Measurements from ENCODE around the gene RALGAPA1.
"Not testable (repeated sequence)": the region's sequence is repeated elsewhere in the genome, so short reads cannot be mapped to it uniquely, and the experiment has no call there.

RALGAPA1 gene

DNA sequence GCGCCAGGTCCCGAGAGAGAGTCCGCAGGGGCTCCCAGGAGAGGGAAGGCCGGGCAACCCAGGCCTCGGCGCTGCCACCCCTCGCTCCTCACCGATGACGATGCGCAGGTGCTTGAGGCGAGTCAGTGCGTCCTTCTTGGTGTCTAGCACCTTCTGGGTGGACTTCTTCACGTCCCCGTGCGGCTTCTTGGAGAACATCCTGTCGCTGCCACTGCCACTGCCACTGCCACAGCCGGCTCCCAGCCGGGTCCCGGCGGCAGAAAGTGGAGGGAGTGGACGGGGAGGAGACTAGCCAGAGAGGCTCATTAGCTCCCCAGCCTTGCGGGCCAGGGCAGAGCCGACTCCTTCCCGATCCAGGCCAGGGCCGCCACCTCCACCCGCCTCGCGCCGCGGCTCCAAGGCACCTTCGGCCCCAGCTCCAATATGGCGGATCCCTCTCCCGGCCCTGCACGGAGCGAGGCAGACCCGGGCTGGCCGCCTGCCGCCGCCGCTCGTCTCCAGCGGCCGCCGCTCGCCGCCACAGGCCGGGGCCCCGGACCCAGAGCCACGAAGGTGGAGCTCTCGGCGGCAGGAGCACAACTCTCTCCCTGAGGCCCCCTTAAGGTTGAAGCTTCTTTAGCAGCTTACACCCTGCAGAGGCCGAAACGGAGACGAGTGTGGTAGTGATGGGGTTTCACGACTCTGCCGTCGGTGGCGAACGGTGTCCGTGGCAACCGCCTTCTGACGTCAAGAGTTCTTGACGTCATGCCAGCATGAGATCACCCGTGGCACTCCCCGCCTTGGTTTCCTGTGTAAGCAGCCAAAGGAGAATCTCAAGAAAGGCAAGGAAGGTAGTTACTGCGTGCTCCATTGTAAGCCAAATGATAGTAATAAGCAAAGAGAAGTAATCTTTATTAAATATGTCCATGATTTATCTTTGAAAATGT, at the start of gene RALGAPA1:
RALGAPA1 (minus strand) TSS at position 658 of the 926 bp plus-strand sequence; CDS start at position 198, 460 bp downstream.
- peak; percentile 96 for DNase-seq

DNA sequence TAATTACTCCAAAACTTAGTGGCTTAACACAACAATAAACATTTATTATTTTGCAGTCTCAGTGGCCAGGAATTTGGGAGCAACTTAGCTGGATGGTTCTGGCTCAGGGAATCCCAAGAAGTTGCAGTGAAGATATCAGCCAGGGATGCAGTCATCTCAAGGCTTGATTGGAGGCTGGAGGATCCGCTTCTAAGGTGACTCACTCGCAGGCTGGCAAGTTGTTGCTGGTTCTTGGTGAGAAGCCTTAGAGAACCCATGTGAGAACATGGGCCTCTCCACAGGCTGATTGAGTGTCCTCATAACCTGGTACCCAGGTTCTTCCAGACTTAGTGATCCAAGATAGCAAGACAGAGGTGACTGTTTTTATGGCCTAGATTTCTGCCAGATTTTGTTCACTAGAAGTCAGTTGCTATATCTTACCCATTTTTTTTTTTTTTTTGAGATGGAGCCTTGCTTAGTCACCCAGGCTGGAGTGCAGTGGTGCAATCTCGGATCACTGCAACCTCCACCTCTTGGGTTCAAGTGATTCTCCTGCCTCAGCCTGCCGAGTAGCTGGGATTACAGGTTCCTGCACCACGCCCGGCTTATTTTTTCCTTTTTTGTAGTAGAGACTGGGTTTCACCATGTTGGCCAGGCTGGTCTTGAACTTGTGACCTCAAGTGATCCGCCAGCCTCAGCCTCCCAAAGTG, 49.6 kb upstream of the RALGAPA1 start:
- no peak for DNase-seq

DNA sequence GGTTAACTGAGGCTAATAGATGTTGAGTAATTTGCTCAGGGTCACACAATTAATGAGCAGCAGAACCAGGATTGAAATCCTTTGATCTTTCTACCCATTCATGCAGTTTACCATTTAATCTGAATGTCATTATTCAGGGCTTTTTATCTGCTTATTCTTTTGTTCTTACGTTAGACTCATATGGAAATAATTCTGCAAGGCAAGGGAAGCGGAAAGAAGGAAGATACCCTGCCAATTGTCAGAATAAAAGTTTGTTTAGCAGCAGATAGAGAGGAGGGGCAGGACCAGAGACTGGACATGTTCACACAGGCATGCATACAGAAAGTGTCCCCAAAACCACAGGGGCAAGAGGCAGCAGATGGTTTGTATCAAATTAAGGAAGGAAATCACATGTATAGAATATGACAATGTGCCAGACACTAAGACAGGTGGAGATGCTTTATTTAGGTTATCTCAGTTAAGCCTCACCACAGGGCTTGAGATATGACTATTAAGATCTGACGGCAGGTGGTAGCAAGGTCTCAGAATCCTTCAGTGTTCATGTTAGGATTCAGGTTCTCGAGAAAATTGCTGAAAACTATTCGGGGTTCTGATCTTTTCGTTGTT, 46.9 kb upstream of the RALGAPA1 start:
- peak; percentile 18 for DNase-seq

DNA sequence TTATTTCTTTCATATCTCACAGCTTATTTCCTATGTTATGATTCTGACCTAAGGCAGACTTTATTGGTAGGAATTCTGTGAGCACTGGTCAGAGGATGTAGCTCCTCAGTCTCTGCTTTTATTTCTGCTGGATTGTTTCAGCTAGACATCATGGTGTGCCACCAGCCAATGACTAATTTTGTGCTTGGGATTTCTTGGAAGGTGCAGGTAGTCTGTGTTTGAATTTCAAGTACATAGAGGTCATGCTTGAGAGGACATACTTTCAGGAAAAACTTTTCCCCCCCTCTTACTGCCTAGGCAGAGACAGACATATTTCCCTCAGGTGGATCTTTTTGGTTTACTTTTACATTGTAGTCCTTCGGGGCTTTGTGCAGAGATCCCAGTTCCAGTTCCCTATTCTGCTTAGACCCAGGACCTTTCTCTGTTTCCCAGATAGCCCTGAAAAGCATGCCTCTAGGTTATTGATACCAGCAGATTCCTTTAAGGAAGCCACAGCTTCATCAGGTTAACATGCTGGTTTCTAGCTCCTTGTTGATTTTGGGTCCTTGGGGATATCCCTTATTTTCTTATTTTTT, 45.7 kb upstream of the RALGAPA1 start:
- no peak for DNase-seq

DNA sequence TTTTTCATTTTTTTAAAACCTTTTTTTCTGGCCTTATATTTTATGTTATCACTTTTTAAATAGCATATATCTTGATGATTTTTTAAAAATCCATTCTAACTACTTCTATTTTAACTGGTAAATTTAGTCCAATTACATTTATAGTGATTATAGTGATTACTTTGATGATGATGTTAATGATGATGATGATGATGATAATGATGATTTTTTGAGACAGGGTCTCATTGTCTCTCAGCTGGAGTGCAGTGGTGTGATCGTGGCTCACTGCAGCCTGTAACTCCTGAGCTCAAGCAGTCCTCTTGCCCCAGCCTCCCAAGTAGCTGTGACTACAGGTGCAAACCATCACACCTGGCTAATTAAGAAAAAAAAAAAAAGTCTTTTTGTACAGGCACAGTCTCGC, 44.1 kb upstream of the RALGAPA1 start:
- DNase-seq: no peak

DNA sequence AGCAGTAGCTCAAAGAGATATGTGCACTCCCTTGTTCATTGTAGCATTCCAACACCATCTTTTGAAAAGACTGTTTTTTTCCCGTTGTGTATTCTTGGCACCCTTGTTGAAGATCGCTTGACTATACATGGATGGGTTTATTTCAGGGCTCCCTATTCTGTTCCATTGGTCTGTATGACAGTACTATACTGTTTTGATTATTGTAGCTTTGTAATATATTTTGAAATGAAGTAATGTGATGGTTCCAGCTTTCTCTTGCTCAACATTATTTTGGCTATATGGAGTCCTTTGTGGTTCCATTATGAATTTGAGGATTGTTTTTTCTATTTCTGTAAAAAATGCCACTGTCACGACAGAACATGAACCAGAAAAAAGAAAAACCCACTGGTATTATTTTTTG, 42.7 kb upstream of the RALGAPA1 start:
- no peak for DNase-seq

DNA sequence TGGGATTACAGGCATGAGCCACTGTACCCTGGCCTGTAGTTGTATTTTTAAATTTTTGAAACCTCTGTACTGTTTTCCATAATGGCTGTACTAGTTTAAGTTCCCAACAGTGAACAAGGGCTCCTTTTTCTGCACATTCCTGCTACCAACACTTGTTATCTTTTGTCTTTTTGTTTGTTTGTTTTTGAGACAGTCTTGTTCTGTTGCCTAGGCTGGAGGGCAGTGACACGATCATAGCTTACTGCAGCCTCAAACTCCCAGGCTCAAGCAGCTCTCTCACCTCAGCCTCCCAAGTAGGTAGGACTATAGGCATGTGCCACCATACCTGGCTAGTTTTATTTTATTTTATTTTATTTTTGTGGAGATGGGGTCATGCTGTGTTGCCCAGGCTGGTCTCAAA, 40.0 kb upstream of the RALGAPA1 start:
- DNase-seq: no peak

DNA sequence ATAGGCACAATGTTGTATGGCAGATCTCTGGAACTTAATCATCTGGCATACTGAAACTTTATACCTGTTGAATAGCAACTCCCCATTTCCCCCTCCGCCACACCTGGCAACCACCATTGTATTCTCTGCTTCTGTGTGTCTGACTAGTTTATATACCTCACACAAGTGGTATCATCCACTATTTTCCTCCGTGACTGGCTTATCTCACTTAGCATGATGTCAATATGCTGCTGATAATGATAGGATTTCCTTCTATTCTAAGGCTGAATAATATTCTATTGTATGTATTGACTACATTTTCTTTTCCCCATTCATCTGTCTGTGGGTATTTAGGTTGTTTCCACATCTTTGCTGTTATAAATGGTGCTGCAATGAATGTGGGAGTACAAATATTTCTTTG, 38.5 kb upstream of the RALGAPA1 start:
- no peak for DNase-seq

DNA sequence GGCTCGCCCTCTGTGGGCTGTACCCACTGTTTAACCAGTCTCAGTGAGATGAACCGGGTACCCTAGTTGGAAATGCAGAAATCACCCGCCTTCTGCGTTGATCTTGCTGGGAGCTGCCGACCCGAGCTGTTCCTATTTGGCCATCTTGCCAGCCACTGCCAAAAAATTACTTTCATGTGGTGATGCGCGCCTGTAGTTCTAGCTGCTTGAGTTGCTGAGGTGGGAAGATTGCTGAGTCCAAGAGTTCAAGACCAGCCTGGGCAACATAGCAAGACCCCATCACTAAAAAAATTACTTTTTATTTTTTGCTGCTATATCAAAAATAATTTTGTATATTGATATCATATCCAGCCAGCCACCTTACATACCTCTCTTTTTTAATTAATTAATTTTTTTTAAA, 35.4 kb upstream of the RALGAPA1 start:
- DNase-seq: no peak

DNA sequence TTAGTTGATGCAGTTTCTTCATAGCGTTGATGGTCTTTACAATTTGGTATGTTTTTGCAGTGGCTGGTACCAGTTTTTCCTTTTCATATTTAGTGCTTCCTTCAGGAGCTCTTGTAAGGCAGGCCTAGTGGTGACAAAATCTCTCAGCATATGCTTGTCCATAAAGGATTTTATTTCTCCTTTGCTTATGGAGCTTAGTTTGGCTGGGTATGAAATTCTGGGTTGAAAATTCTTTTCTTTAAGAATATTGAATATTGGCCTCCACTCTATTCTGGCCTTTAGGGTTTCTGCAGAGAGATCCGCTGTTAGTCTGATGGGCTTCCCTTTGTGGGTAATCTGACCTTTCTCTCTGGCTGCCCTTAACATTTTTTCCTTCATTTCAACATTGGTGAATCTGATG, 33.1 kb upstream of the RALGAPA1 start:
- DNase-seq: not testable (repeated sequence)

DNA sequence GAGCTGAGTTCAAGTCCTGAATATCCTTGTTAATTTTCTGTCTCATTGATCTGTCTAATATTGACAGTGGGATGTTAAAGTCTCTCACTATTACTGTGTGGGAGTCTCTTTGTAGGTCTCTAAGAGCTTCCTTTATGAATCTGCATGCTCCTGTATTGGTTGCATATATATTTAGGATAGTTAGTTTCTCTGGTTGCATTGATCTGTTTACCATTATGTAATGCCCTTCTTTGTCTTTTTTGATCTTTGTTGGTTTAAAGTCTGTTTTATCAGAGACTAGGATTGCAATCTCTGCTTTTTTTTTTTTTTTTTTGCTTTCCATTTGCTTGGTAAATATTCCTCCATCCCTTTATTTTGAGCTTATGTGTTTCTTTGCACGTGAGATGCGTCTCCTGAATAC, 32.6 kb upstream of the RALGAPA1 start:
- DNase-seq: not testable (repeated sequence)

DNA sequence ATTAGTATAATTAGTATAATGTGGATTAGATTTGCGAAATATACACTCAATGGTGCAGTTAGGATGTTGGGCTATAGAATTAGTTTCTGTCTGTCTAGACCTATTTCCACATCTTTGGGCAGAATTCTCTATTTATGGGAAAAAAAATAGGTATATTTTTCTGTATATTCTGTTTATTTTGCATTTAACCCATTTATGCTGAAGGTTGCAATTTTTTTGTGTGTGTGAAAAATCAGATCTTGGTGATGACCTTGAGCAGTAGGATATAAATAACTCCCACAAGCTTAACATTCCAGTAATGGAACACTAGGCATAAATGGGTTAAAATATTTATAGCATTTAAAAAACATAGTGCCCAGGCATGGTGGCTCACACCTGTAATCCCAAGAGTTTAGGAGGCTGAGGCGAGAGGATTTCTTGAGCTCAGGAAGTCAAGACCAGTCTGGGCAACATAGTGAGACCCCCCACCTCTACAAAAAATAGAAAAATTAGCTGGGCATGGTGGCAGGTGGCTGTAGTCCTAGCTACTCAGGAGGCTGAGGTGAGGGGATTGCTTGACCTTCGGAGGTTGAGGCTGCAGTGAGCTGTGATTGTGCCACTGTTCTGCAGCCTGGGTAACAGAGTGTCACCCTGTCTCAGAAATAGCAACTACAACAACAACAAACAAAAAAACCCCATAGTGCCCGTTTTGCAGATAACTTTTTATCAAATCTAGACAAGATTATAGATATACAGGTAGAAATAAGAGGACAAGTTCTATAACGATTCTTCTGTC, 26.3 kb upstream of the RALGAPA1 start:
- no peak for DNase-seq

DNA sequence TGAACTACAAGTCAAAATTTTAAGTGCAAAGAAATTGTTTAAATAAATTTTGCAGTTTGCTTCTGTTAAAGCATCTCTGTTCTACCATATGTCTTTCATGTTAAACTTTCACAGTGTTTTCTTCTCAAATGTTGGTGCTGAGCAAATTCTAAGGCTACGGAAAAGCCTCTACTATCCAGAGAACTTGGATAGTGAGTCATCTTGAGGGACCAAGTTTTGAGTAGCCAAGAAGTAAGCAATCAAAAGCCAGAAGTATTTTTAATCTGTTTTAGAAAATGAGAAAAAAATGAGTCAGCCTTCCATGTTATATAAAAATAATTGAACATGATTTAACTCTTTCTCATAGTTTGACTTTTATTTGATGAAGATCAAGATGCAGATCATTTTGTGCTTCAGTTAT, 20.4 kb upstream of the RALGAPA1 start:
- no peak for DNase-seq

DNA sequence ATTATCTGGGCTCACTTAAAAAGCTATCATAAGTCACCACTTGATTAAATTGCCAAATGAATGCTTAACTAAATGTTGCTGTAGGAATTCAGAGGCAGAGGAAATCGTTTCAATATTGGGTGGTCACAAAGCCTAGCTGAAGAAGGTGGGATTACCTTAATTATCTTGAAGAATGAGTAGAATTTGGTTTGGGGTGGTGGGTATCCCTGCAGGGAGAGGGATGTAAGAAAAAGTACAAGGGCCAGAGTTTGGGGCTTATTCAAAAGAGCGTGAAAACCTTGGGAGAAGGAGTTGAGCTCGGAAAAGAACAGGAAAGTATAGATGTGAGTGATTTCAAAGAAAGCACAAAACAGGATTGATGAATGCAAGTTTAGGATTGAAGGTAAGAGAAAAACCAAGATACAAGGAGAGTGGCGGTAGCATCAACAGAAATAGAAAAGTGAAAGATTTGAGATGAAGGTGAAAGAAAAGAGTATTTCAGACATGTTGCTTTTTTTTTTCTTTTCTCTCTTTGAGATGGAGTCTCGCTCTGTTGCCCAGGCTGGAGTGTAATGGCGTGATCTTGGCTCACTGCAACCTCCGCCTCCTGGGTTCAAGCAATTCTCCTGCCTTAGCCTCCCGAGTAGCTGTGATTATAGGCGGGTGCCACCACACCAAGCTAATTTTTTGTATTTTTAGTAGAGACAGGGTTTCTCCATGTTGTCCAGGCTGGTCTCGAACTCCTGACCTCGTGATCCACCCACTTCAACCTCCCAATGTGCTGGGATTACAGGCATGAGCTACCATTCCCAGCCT, 18.8 kb upstream of the RALGAPA1 start:
- no peak for DNase-seq

DNA sequence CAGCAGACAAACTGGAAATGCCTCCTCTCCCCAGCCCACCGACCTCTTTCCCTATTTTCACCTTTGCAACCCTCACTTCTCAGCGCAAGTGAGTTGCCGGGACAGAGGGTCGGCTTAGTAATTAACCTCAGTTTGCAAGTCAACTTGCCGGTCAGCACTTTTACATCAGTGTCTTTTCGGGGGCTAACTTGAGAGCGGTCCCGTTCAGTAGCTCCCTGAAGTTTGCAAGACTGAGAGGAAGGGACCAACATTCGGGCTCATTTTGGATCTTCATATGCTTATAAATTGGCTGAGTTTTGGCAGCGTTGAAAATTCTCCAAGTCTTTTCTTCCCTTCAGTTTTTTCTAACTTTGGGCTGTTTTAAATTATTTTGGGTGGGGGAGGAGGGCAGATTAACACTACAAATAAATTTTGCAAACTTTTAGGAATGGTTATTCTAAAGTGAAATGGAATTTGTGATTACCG, 17.9 kb upstream of the RALGAPA1 start:
- no peak for DNase-seq

DNA sequence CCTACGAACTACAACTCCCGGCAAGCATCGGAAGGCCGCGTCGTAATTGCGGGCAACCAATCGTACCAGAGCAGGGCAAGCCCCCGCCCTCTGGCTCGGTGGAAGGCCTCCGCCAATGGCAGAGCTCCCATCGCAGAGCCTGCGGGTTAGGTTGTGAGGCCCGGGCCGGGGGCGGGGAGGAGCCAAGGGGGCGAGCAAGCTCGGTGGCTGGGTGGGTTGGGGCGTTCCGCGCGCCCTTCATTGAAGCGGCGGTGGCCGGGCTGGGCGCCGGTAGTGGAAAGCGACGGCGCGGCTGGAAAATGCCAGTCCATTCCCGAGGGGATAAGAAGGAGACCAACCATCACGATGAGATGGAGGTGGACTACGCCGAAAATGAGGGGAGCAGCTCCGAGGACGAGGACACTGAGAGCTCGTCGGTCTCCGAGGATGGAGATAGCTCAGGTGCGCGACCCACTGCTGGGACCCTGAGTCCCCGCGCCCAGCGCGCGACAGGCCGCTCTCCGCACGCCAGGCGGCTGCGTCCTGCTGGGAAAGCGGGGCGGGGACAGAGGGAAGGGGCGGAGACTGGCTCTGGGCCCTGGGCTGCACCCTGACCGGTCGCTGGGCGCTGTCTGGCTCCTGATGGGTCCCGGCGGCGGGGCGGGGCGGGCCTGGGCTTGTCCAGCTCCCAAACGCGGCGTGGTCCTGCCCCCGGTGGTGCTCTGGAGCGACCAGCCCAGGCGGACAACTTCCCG, 17.3 kb upstream of the RALGAPA1 start, which contains the start of gene BRMS1L:
BRMS1L (plus strand) TSS at position 121 of the 734 bp plus-strand sequence; CDS start at position 300, 179 bp downstream.
- DNase-seq: peak; percentile 99

DNA sequence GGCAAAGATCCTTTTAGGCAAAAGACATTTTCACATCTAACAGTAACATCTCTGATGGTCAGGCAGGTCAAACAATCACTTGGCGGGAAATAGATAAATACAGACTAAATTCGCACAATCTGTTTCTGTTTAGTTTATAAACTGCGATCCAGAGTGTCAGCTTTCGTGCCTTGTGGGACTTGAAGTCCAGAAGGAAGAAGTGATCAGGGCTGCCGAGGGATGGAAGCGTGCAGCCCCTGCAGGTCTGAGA, 16.8 kb upstream of the RALGAPA1 start:
- DNase-seq: no peak

DNA sequence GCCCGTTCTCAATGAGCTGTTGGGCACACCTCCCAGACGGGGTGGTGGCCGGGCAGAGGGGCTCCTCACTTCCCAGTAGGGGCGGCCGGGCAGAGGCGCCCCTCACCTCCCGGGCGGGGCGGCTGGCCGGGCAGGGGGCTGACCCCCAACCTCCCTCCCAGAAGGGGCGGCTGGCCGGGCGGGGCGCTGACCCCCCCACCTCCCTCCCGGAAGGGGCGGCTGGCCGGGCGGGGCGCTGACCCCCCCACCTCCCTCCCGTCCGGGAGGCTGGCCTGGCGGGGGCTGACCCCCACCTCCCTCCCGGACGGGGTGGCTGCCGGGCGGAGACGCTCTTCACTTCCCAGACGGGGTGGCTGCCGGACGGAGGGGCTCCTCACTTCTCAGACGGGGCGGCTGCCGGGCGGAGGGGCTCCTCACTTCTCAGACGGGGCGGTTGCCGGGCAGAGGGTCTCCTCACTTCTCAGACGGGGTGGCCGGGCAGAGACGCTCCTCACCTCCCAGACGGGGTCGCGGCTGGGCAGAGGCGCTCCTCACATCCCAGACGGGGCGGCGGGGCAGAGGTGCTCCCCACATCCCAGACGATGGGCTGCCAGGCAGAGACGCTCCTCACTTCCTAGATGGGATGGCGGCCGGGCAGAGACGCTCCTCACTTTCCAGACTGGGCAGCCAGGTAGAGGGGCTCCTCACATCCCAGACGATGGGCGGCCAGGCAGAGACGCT, 15.5 kb upstream of the RALGAPA1 start:
- DNase-seq: not testable (repeated sequence)

DNA sequence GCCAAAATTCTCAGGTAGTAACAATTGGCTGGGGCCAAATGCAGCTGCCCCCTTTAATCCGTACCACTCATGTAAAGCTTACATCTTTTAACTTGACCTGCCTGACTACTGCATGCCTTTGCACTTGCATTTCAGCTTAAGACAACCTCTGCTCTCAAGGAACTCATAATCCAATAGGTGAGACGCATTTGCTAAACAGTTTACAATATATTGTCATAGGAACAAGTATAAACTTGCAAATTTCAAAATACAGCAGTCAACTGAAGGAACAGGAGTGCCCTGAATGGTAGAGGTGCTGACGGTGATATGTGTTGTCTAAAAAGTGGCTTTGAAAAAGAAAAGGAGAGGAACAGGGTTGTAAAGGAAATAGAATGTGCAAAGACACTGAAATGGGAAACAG, 13.4 kb upstream of the RALGAPA1 start:
- no peak for DNase-seq
